Esophagus squamous epithelium (tissue), 5 donors: ENCODE data around the gene GPC5. TPM values are rescaled to one million over a fixed set of nuclear protein-coding genes. Genes with fewer than 3 reads are reported as not detected.

Source experiments
- DNase-seq: peaks from one replicate; lab custom pipeline; 2025; lab: John Stamatoyannopoulos, UW
- H3K27ac ChIP-seq, 4 donors: fragments of 200-600 bp; sonication (generic); one replicate each; pipeline ENCODE4 v1.5.1; 2016 to 2019; ENCODE audit warnings: mild to moderate bottlenecking in 1 of 4
- H3K27me3 ChIP-seq, 4 donors: fragments of 200-600 bp; sonication (generic); 1 replicate in 3 of 4; 2 replicates in 1 of 4; pipeline versions ENCODE4 v1.5.1 to v1.6.0; 2017 to 2021; ENCODE audit warnings: antibody characterized with exemption in 1 of 4
- H3K36me3 ChIP-seq, 3 donors: fragments of 200-600 bp; sonication (generic); one replicate each; pipeline ENCODE4 v1.5.1; 2016 to 2019
- H3K4me1 ChIP-seq, 3 donors: fragments of 200-600 bp; sonication (generic); one replicate each; pipeline ENCODE4 v1.5.1; 2017 to 2019
- H3K4me3 ChIP-seq, 4 donors: fragments of 200-600 bp; sonication (generic); 1 replicate in 3 of 4; 2 replicates in 1 of 4; pipeline ENCODE4 v1.5.1; 2016 to 2019; ENCODE audit warnings: mild to moderate bottlenecking in 2 of 4, moderate library complexity in 1 of 4
- H3K9me3 ChIP-seq, 3 donors: fragments of 200-600 bp; sonication (generic); one replicate each; pipeline ENCODE4 v1.5.1; 2016 to 2019
- CTCF ChIP-seq, 6 experiments: fragments of 450-650 bp in 4 of 6; fragments of 200-600 bp in 2 of 6; sonication (generic) in 2 of 6; IDR thresholded peaks; one replicate each; pipeline ENCODE4 v1.5.1; 2016 to 2019; ENCODE audit warnings: antibody characterized with exemption in 6 of 6, mild to moderate bottlenecking in 4 of 6, moderate library complexity in 4 of 6
- POLR2A ChIP-seq, 4 donors: fragments of 450-650 bp; IDR thresholded peaks; one replicate each; pipeline ENCODE4 v1.6.1; 2017; ENCODE audit warnings: antibody characterized with exemption in 4 of 4, mild to moderate bottlenecking in 4 of 4, moderate library complexity in 3 of 4
- WGBS, 2 donors: methylation state at CpG; one replicate each; pipeline ENCODE4 v1.1.5; 2018; 5-methylcytosine and 5-hydroxymethylcytosine counted together
- intact Hi-C: fragments of 100-400 bp; cut with DNase I; formaldehyde crosslinking; loops from one replicate; pipeline ENCODE4 v1.15.0; 2022
- total RNA-seq, 4 donors: library from RNA; depleted of rRNA; stranded (reverse); fragments of >200 nt; gene quantifications; one replicate each; pipeline ENCODE4 v1.1.0, GENCODE V29; 2016
- donor health status: DM: yes; HTN: yes; CAD: no.

GPC5 gene
- total RNA-seq, 4 donors from 2014 or later = not detected

- no peaks in the 10 kb centered on the region for H3K4me1 ChIP-seq
- peaks cover 0 to 12% (median 0%) of the 10 kb centered on the region in 3 donors for H3K9me3 ChIP-seq
- no peak overlapping the region for H3K27ac ChIP-seq
- DNase-seq = no peak
- H3K4me3 ChIP-seq = no peak overlapping the region
- TF ChIP-seq CTCF (IDR thresholded peaks at IDR 0.05) = no peak
- TF ChIP-seq POLR2A (IDR thresholded peaks at IDR 0.05) = no peak
- intact Hi-C loops = no loop called here
- H3K27me3 ChIP-seq = no peaks in the 10 kb centered on the region
- H3K36me3 ChIP-seq = no peaks in the 10 kb centered on the region
- 92 to 94% methylated on average over 13 of the region's 13 CpGs for WGBS, 2 donors
Measured at GRCh38 chr13:92017737-92018136, 619.3 kb downstream of the GPC5 start.

GRCh38 chr13:92028695-92029094, 630.3 kb downstream of the GPC5 start:
- no peaks in the 10 kb centered on the region for H3K4me1 ChIP-seq
- intact Hi-C loops = no loop called here
- H3K27ac ChIP-seq = no peak overlapping the region
- H3K9me3 ChIP-seq = no peaks in the 10 kb centered on the region
- H3K4me3 ChIP-seq = no peak overlapping the region
- no peaks in the 10 kb centered on the region for H3K36me3 ChIP-seq
- no peak for DNase-seq
- no peaks in the 10 kb centered on the region for H3K27me3 ChIP-seq
- TF ChIP-seq CTCF (IDR thresholded peaks at IDR 0.05) (no peak), POLR2A (IDR thresholded peaks at IDR 0.05) (no peak)

GRCh38 chr13:92029641-92030040, 631.2 kb downstream of the GPC5 start:
- TF ChIP-seq POLR2A (IDR thresholded peaks at IDR 0.05) = no peak
- no peak for TF ChIP-seq CTCF (IDR thresholded peaks at IDR 0.05)
- no peaks in the 10 kb centered on the region for H3K27me3 ChIP-seq
- no peaks in the 10 kb centered on the region for H3K9me3 ChIP-seq
- no peak for DNase-seq
- no peak overlapping the region for H3K4me3 ChIP-seq
- no peaks in the 10 kb centered on the region for H3K36me3 ChIP-seq
- H3K27ac ChIP-seq = no peak overlapping the region
- 80 to 92% methylated on average over 4 of the region's 4 CpGs for WGBS, 2 donors
- intact Hi-C loops = no loop called here
- no peaks in the 10 kb centered on the region for H3K4me1 ChIP-seq

- Histone ChIP-seq H3K27ac (no peak overlapping the region), H3K4me3 (no peak overlapping the region), H3K9me3 (peaks cover 0 to 5% (median 0%) of the 10 kb centered on the region in 3 donors), H3K27me3 (no peaks in the 10 kb centered on the region), H3K36me3 (no peaks in the 10 kb centered on the region), H3K4me1 (no peaks in the 10 kb centered on the region)
- 72 to 81% methylated on average over 2 of the region's 2 CpGs for WGBS, 2 donors
- DNase-seq = no peak
- TF ChIP-seq POLR2A (IDR thresholded peaks at IDR 0.05) (no peak), CTCF (IDR thresholded peaks at IDR 0.05) (no peak)
- intact Hi-C loops = no loop called here
Measured at GRCh38 chr13:92038905-92039304, 640.5 kb downstream of the GPC5 start.

- no peak for TF ChIP-seq POLR2A (IDR thresholded peaks at IDR 0.05)
- TF ChIP-seq CTCF (IDR thresholded peaks at IDR 0.05) = no peak
- Histone ChIP-seq H3K27ac (no peak overlapping the region), H3K36me3 (no peaks in the 10 kb centered on the region), H3K9me3 (peaks cover 0 to 5% (median 0%) of the 10 kb centered on the region in 3 donors), H3K4me1 (no peaks in the 10 kb centered on the region), H3K27me3 (no peaks in the 10 kb centered on the region), H3K4me3 (no peak overlapping the region)
- DNase-seq = no peak
- intact Hi-C loops = no loop called here
- WGBS, 2 donors = 55 to 60% methylated on average over 4 of the region's 4 CpGs
Measured at GRCh38 chr13:92042522-92042921, 644.1 kb downstream of the GPC5 start.
